IPS DF 4.7 (cell line): ENCODE measurements around the gene NAP1L4.

Experiments used
- DNase-seq: peaks from one replicate; pipeline ENCODE4 v3.0.0-alpha.2; 2013; ENCODE audit warnings: low spot score; ENCODE audit errors: extremely low read depth

The NAP1L4 gene

GRCh38 chr11:2963761-2964160, 28.4 kb downstream of the NAP1L4 start:
- no peak for DNase-seq

GRCh38 chr11:2963112-2963754, 28.9 kb downstream of the NAP1L4 start:
- no peak for DNase-seq

- no peak for DNase-seq
Measured at GRCh38 chr11:2961080-2961479, 31.0 kb downstream of the NAP1L4 start.

GRCh38 chr11:2960139-2960538, 32.0 kb downstream of the NAP1L4 start:
- no peak for DNase-seq

- DNase-seq, result no peak
Measured at GRCh38 chr11:2958251-2958650, 33.9 kb downstream of the NAP1L4 start.

- DNase-seq, result no peak
Measured at GRCh38 chr11:2955906-2956476, 36.1 kb downstream of the NAP1L4 start.

GRCh38 chr11:2954263-2954662, 37.9 kb downstream of the NAP1L4 start:
- DNase-seq, result no peak

- no peak for DNase-seq
Measured at GRCh38 chr11:2952290-2952689, 39.8 kb downstream of the NAP1L4 start.

- DNase-seq, result no peak
Measured at GRCh38 chr11:2951231-2952110, 40.7 kb downstream of the NAP1L4 start.

- DNase-seq, result no peak
Measured at GRCh38 chr11:2950825-2951224, 41.3 kb downstream of the NAP1L4 start.

GRCh38 chr11:2949920-2950319, 42.2 kb downstream of the NAP1L4 start:
- no peak for DNase-seq

- no peak for DNase-seq
Measured at GRCh38 chr11:2947744-2948143, 44.4 kb downstream of the NAP1L4 start.

- DNase-seq, result no peak
Measured at GRCh38 chr11:2945757-2946287, 46.3 kb downstream of the NAP1L4 start.

GRCh38 chr11:2945031-2945756, 46.9 kb downstream of the NAP1L4 start:
- no peak for DNase-seq

GRCh38 chr11:2944530-2944929, 47.6 kb downstream of the NAP1L4 start:
- DNase-seq, result no peak

GRCh38 chr11:2943711-2944118, 48.4 kb downstream of the NAP1L4 start:
- DNase-seq, result no peak

- DNase-seq, result no peak
Measured at GRCh38 chr11:2942872-2943710, 49.0 kb downstream of the NAP1L4 start.

- no peak for DNase-seq
Measured at GRCh38 chr11:2942447-2942846, 49.7 kb downstream of the NAP1L4 start.

- DNase-seq, result no peak
Measured at GRCh38 chr11:2940921-2941821, 51.0 kb downstream of the NAP1L4 start.
